G401 (cell line): ENCODE data around the gene AREG. TPM values are rescaled to one million over a fixed set of nuclear protein-coding genes. Genes with fewer than 3 reads are reported as not detected.

ENCODE experiments used
- DNase-seq: peaks from one replicate; pipeline ENCODE4 v3.0.0-alpha.2; 2015; ENCODE audit warnings: low spot score
- in situ Hi-C: cut with HindIII; loops from 2 replicates; pipeline ENCODE4 v1.10.0; 2016; ENCODE audit warnings: low sequenced_read_pairs, mixed read lengths
- total RNA-seq: library from RNA; depleted of rRNA; stranded (reverse); fragments of >200 nt; shearing (Covaris generic); gene quantifications from 2 replicates; pipeline ENCODE4 v1.2.3, GENCODE V29; 2014

Gene AREG
- total RNA-seq, 1 experiment from 2014 or later: not detected

DNA sequence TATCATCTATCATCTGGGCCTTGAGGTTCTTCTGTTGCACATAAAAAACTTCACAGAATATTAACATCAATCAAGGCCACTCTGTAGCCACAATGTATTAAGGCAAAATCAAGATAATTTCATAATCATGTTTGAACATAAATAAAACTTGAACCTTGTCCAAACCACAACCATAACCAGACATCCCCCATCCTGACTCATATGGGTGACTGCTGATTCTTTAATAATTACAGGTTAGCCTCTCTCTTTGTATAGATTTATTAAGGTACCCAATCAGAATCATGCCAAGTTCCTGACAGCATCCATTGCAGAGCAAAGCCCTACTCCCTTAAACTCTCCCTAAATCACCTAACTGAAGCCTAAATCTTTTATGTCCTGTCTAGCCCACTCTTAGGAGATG, 16.7 kb upstream of the AREG start:
- DNase-seq: no peak
- in situ Hi-C loops: no loop called here

DNA sequence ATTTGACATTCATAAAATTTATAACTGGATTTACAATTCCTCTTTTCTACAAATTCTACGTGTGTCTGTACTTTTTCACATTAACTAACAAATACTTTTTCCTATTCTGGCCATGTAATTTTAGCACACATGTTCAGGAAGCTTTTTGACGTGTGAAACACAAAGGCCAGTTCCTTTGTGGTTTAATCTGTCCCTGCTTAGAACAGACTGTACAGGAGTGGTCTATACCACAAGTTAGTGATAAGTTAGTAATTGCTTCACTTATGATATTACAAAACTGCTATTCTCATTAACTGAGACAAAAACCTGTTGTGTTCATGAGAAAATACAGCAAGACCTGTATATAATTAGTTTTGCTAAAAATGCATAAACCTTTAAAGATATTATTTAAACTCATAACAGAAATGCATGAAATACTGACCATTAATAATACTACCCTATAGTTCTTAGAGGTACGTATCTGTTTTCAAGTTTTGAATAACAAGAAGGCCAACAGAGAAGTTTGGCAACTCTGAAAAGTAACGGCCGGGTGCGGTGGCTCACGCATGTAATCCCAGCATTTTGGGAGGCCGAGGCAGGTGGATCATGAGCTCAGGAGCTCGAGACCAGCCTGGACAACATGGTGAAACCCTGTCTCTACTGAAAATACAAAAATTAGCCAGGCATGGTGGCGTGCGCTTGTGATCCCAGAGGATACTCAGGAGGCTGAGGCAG, 13.7 kb upstream of the AREG start:
- in situ Hi-C loops: no loop called here

DNA sequence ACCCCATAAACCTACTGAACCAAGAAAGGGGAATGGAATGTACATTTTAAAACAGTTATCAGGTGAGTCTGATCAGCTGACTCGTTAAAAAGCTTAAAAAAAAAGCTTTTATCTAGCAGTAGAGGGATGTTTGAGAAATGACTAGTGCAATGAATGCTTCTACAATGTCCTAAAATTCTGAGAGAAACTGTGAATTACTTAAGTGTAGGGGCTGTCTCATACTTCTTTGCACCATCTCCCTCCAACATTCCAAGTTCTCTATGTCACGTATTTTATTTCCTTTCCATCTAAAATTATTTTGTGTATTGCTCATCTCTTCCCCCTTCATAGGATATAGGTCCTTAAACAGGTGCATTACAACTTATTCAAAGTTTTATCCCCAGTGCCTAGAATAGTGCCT, 11.9 kb upstream of the AREG start:
- in situ Hi-C loops: no loop called here
- DNase-seq: no peak

More for the DNA sequence above, 13.7 kb upstream of the AREG start:
- no peak for DNase-seq

DNA sequence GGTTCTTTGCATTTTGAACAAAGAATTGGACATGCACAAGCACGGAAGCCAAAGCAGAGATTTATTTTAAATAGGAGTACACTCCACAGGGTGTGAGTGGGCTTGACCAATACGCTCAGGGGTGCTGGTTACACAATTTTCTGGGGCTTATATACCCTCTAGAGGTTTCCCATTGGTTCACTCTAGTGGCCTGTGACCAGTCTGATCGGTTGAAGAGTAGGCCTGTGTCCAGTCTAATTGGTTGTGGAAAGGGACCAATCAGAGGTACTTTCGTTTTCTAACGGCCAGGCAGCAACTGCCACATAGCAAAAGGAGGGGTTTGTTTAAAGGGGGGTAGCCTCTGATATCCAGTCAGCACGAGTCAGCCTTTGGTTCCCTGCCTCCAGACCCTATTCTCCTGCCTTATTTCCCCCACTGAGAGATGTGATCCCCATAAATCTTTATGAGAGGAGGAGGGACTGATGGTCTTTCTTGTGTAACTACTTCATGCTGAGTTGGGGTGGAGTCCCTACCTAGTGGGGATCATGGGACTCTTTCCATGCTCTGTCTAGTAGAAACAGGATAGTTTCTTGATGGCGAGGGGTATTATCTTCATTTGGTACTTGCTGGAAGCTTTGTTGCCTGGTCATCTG, 11.3 kb upstream of the AREG start:
- DNase-seq: no peak
- in situ Hi-C loops: no loop called here

DNA sequence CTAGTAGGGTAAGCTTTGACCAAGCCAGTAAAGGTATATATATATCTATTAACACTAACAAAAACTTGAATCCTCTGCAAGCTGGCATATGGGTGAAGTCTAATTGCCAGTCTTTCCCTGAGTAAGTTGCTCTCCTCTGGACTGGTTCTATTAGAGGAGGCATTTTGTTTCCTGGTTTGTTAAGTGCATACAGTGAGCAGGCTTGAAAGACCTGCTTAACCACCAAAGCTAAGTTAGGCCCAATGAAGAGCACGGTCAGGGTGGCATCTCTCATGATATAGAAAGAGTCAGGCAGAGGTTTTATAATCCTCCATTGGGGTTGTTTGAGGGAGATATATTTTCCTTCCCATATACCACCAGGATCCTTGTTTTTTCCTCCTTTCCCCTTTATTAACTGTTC, 9.6 kb upstream of the AREG start:
- in situ Hi-C loops: no loop called here
- no peak for DNase-seq

DNA sequence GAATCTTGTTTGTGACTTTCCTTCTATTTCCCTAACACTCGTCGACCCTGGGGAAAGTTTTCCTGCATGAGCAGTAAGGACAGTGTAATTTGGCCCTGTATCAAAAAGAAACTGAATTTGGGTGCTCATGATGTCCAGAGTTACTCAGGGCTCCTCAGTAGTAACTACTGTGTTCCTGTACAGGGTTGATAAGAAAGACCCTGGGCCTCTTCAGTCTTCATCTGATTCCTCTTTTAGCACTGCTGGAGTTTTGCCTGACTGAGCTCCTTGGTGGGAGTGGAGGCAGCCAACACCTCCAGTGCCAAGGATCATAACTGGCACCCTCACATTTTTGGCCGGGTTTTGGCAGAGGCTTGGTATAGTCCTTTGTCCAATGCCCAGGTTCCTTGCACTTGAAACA, 7.1 kb upstream of the AREG start:
- in situ Hi-C loops: no loop called here
- DNase-seq: no peak

DNA sequence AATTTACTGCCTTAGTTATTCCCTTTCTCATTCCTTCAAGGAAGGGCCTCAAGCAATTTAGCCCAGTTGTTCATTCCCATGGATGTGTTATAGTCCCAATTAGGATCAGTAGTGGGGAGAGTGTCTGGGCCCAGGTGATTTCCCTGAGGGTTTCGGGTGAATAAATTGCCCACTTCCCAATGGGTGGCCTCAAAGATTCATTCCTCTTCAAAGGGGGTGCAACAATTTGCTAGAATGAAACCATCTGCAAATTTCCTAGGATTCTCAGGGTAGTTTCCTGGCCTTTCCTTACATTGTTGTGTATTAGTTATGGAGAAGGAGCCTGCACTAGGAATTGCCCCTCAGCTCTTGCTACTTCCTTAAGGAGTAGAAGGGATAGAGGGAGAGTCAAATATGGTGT, 6.3 kb upstream of the AREG start:
- DNase-seq: no peak
- in situ Hi-C loops: no loop called here

DNA sequence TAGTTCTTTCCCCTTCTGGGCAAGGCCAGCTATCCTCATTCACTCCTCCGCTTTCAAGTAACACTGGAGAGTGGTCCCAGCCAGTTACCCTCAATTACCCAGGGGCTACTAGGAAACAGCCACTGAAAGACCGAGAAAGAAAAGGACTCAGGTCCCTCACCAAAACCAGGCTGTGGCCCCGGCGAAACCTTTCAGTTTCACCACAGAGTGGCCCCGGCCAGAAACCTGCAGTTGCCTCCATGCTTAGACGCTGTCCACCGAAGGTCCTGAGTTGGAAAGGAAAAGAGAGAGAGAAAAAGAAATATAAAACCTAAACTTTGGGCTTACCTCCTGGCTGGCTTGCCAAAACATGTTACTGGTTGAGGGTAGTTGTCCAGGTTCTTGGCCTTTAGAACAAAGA, 5.0 kb upstream of the AREG start:
- DNase-seq: no peak

DNA sequence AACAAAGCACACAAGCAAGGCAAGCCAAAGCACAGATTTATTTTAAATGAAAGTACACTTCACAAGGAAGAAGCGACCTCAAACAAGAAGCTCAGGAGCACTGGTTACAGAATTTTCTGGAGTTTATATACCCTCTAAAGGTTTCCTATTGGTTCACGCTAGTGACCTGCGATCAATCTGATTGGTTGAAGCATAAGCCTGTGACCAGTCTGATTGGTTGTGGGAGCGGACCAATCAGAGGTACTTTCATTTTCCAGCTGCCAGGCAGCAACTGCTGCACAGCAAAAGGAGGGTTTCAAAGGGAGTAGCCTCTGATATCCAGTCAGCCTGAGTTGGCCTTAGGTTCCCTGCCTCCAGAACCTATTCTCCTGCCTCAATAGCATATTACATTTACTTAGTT, 4.6 kb upstream of the AREG start:
- no peak for DNase-seq

More for the DNA sequence above, 5.0 kb upstream of the AREG start:
- in situ Hi-C loops: no loop called here

DNA sequence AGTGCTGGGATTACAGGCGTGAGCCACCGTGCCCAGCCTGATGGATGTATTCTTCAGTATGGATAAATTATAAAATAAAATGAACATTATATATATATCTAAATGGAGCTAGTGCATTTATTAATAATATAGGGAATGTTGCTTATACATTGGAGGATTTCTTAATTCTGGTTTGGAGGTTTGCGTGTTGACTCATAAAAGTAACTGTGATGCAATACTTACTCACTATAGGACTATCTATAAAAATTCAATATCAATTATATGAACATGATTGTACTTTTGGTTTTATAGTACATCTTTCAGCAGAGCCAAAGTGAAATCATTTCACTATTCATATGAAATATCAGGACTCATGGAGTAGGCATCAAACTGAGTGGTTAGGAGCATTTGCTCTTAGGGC, 3.2 kb upstream of the AREG start:
- in situ Hi-C loops: no loop called here
- DNase-seq: no peak

More for the DNA sequence above, 4.6 kb upstream of the AREG start:
- in situ Hi-C loops: no loop called here

DNA sequence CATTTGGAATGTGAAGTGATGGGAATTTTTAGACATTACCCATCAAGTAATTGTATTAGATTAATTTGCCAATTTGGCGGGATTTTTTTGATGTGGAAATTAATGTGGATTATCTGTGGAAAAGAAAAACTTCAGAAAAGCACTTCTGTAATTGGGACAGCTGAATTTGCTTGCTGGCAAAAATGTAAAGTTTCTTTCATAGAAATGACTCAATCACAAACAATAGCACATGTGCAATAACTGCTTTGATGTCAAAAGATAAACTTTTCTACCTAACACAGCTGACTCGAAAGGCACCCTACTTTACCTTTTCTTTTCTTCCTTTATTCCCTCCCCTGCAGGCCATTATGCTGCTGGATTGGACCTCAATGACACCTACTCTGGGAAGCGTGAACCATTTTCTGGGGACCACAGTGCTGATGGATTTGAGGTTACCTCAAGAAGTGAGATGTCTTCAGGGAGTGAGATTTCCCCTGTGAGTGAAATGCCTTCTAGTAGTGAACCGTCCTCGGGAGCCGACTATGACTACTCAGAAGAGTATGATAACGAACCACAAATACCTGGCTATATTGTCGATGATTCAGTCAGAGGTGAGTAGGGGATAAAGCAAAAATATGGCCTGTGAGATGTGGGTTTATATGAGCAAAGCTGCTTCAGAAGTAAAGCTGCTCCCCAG, 1.4 kb downstream of the AREG start:
- no peak for DNase-seq
- in situ Hi-C loops: no loop called here

DNA sequence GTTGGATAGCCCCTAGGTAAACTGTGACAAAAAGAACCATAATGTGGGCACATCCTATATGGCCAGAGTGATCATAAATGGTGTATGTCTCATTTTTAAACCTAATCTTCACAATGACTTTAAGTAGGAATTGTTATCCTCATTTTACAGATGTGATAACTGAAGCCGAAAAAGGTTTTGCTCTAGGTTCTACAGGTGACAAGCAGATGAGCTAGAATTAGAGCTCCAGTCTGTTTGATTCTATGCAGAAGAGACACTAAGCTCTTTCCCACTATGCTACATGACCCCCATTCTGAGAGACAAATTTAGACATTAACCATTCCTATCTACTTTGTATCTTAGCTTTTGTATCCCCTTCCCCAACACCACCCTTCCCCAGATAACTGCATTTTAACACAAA, 2.0 kb downstream of the AREG start:
- in situ Hi-C loops: no loop called here
- DNase-seq: no peak

DNA sequence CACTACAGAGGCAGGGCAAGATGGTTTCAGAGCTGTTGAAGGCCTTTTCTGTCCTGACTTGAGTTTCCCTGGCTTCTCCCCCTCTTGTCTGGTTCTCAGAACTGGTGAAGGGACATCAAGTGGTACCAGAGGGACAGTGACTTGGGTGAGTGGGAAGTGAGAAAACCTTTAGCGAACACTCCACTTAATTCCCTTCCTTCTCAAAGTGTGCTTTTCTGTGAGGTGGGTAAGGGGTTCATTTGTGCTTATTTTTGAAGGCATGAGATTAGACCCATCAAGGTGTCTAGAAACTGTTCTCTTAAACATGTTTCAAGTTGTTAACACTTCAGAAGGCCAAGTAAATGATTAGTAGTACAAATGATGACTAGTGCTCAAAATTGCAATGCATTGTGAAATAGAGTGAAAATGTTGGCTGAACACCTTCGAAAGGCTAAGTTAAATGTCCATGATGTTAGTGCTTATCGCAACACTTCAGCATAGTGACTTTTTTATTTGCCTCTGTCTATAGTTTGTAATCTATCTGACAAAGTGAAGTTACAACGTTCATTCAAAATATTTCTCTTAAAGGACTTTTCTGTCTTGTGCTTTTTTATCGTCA, 2.8 kb downstream of the AREG start:
- in situ Hi-C loops: no loop called here
- DNase-seq: no peak

DNA sequence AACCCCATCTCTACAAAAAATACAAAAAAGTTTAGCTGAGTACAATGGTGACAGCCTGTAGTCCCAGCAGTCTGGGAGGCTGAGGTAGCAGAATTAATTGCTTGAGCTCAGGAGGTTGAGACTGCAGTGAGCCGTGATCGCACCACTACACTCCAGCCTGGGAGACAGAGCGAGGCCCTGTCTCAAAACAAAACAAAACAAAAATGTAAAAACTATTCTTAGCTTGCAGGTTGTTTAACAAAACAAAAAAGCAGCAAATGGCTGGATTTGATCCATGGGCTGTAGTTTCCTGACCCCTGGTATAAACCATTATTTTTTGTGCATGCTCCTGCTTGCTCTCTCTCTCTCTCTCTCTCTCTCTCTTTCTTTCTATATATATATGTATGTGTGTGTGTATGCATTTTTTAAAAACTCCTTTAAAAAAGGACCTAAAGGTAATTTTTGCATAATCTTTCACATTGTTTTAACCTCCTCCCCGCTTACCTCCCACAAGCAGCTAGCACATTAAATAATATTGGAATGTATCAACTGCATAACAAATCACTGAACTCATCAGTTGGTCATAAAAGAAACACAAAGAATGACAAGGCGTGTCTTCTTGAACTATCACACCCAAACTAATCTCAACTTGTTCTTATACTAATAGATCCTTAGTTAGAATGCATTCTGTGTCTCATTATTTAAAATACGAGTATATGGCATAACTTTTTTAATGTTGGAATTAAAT, 4.8 kb downstream of the AREG start:
- DNase-seq: no peak
- in situ Hi-C loops: no loop called here

DNA sequence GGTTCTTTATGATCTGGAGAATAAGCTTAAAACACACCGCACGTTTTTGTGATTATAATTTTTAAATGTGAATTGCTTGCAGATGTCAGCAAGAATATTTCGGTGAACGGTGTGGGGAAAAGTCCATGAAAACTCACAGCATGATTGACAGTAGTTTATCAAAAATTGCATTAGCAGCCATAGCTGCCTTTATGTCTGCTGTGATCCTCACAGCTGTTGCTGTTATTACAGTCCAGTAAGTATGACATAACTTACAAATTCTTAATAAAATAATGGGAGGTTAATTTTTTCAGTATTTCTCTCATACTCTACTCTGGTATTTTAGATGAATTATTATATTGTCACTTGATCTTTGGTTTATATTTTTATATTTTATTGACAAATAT, 5.4 kb downstream of the AREG start:
- no peak for DNase-seq
- in situ Hi-C loops: no loop called here

DNA sequence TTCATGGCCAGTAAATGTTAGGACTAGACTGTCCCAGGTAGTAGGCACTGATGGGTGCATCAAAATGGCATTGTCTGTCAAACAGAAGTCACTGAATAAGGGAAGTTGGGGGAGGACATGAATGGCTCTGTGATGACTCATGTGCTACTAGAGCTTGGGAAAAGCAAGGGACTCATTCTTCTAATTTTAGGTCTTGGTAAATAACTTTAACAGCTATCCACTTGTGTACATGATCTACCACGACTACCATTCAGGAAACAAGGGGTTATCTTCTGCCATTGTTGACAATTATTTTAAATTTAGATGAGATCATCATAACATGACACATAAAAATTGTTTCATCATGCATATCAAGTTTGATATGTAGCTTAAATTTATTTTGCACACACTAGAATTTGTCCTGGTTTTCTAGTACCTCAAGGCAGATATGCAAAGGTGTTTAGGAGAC, 6.3 kb downstream of the AREG start:
- in situ Hi-C loops: no loop called here
- no peak for DNase-seq

DNA sequence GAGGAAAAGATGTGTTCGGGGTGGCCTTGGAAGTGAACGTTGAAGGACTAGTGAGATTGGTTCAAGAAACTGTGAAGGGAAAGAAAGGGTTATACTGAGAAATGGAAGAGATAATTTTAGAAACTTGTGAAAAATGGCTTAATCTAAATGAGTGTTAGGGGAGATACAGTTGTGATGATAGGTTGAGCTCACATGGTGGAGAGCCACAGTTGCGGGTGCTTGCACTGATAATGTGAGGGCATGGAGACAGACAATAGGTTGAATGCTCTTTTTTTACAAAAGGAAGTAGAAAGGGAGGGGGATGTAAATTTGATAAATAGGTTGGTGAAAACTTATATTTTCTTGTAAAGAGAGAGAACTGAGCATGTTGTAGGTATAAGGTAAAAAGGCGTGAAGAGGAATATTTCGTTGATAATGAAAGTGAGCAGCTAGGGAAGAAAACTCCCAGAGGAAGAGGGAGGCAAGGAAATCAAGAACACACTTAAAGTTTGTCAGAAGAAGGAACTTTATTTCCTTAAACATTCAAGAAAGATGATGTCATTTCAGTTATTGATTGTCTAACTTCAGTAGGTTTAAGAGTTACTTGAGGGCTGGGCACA, 8.2 kb downstream of the AREG start:
- DNase-seq: no peak
- in situ Hi-C loops: no loop called here

DNA sequence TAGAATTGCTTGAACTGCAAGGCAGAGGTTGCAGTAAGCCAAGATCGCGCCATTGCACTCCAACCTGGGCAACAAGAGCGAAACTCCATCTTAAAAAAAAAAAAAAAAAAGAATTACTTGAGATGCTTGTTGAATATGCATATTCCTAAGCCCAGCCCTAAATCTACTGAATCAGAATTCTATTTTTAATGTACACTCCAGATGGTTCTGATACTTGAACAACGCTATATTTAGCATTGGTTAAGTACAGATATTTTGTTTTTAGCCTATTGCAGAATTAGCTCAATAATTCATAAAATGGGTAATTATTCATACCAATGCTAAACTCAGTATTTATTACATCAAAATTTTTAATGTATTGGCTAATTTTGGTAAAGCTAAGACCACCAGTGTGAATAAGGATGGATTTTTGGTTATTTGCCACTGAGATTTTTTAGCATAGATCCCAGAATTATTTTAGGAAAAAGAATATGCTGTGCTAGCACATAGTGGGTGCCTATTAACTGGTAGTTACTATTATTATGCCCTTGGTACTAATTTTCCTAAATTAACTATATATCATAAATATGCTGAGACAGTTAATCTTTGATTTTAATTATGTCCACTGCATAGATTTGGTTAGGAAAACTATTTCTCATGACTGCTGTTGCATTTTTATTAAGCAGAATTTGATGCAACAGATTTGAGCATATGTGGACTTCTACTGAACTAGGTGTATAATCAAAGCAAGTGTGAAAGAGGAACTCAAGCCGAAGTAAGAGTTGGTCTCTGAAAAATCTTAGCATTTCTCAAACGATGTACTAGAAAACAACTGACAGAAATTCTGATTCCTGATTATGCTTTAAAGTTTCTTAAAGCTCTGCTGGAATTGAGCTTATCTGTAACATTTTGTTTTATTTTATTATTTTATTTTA, 9.2 kb downstream of the AREG start:
- in situ Hi-C loops: no loop called here
- no peak for DNase-seq
